ENCODE measurements around the gene PKDCC. TPM values are rescaled to one million over a fixed set of nuclear protein-coding genes. Genes with fewer than 3 reads are reported as not detected.
A peak's percentile ranks its signal among the peaks of the same experiment; 100 is the strongest.

Gene PKDCC
- total RNA-seq, 1 donor from 2014 or later = not detected

- DNase-seq (ENCODE audit: low spot score) = no peak
- H3K4me1 Mint-ChIP-seq (ENCODE audit: low read depth) = no peaks in the 10 kb centered on the region
- H3K27ac Mint-ChIP-seq = no peak overlapping the region
- H3K9me3 Mint-ChIP-seq = no peaks in the 10 kb centered on the region
- intact Hi-C loops (cut with micrococcal nuclease) = no loop called here
- peaks cover 63% of the 10 kb centered on the region for H3K27me3 Mint-ChIP-seq (ENCODE audit: insufficient read depth)
- peak overlapping the region; percentile 33 for H3K4me3 Mint-ChIP-seq
- no peaks in the 10 kb centered on the region for H3K36me3 Mint-ChIP-seq (ENCODE audit: low read depth)
Observed at GRCh38 chr2:42048299-42049220, 739 bp downstream of the PKDCC start.

GRCh38 chr2:42049221-42050009 is 1.6 kb downstream of the PKDCC start:
- intact Hi-C loops (cut with micrococcal nuclease) = no loop called here
- Mint-ChIP-seq H3K27me3 (ENCODE audit: insufficient read depth) (peaks cover 55% of the 10 kb centered on the region), H3K9me3 (no peaks in the 10 kb centered on the region), H3K27ac (no peak overlapping the region), H3K4me3 (peak overlapping the region; percentile 33), H3K36me3 (ENCODE audit: low read depth) (no peaks in the 10 kb centered on the region), H3K4me1 (ENCODE audit: low read depth) (no peaks in the 10 kb centered on the region)
- no peak for DNase-seq (ENCODE audit: low spot score)

GRCh38 chr2:42050010-42050702 is 2.3 kb downstream of the PKDCC start:
- Mint-ChIP-seq H3K36me3 (ENCODE audit: low read depth) (no peaks in the 10 kb centered on the region), H3K4me3 (no peak overlapping the region), H3K27me3 (ENCODE audit: insufficient read depth) (peaks cover 47% of the 10 kb centered on the region), H3K4me1 (ENCODE audit: low read depth) (no peaks in the 10 kb centered on the region), H3K27ac (no peak overlapping the region), H3K9me3 (no peaks in the 10 kb centered on the region)
- no peak for DNase-seq (ENCODE audit: low spot score)
- intact Hi-C loops (cut with micrococcal nuclease) = no loop called here

- no peak overlapping the region for H3K4me3 Mint-ChIP-seq
- H3K9me3 Mint-ChIP-seq = no peaks in the 10 kb centered on the region
- DNase-seq (ENCODE audit: low spot score) = no peak
- peaks cover 41% of the 10 kb centered on the region for H3K27me3 Mint-ChIP-seq (ENCODE audit: insufficient read depth)
- intact Hi-C loops (cut with micrococcal nuclease) = no loop called here
- no peak overlapping the region for H3K27ac Mint-ChIP-seq
- H3K4me1 Mint-ChIP-seq (ENCODE audit: low read depth) = no peaks in the 10 kb centered on the region
- H3K36me3 Mint-ChIP-seq (ENCODE audit: low read depth) = no peaks in the 10 kb centered on the region
Observed at GRCh38 chr2:42050703-42051542, 3.1 kb downstream of the PKDCC start.

- Mint-ChIP-seq H3K27me3 (ENCODE audit: insufficient read depth) (peaks cover 36% of the 10 kb centered on the region), H3K4me3 (no peak overlapping the region), H3K27ac (no peak overlapping the region), H3K36me3 (ENCODE audit: low read depth) (no peaks in the 10 kb centered on the region), H3K9me3 (no peaks in the 10 kb centered on the region), H3K4me1 (ENCODE audit: low read depth) (no peaks in the 10 kb centered on the region)
- DNase-seq (ENCODE audit: low spot score) = no peak
- intact Hi-C loops (cut with micrococcal nuclease) = no loop called here
Observed at GRCh38 chr2:42051543-42052235, 3.9 kb downstream of the PKDCC start.

- H3K9me3 Mint-ChIP-seq = no peaks in the 10 kb centered on the region
- H3K4me1 Mint-ChIP-seq (ENCODE audit: low read depth) = no peaks in the 10 kb centered on the region
- H3K4me3 Mint-ChIP-seq = no peak overlapping the region
- DNase-seq (ENCODE audit: low spot score) = no peak
- H3K27me3 Mint-ChIP-seq (ENCODE audit: insufficient read depth) = peaks cover 29% of the 10 kb centered on the region
- intact Hi-C loops (cut with micrococcal nuclease) = no loop called here
- no peaks in the 10 kb centered on the region for H3K36me3 Mint-ChIP-seq (ENCODE audit: low read depth)
- no peak overlapping the region for H3K27ac Mint-ChIP-seq
Observed at GRCh38 chr2:42052702-42053481, 5.1 kb downstream of the PKDCC start.

- no peak for DNase-seq (ENCODE audit: low spot score)
Observed at GRCh38 chr2:42053482-42053790, 5.6 kb downstream of the PKDCC start.

GRCh38 chr2:42053791-42054701 is 6.2 kb downstream of the PKDCC start:
- no peak for DNase-seq (ENCODE audit: low spot score)
- Mint-ChIP-seq H3K9me3 (no peaks in the 10 kb centered on the region), H3K27me3 (ENCODE audit: insufficient read depth) (peaks cover 22% of the 10 kb centered on the region), H3K27ac (no peak overlapping the region), H3K36me3 (ENCODE audit: low read depth) (no peaks in the 10 kb centered on the region), H3K4me1 (ENCODE audit: low read depth) (no peaks in the 10 kb centered on the region), H3K4me3 (no peak overlapping the region)
- intact Hi-C loops (cut with micrococcal nuclease) = no loop called here

More at GRCh38 chr2:42053482-42053790, 5.6 kb downstream of the PKDCC start:
- Mint-ChIP-seq H3K4me1 (ENCODE audit: low read depth) (no peaks in the 10 kb centered on the region), H3K4me3 (no peak overlapping the region), H3K9me3 (no peaks in the 10 kb centered on the region), H3K36me3 (ENCODE audit: low read depth) (no peaks in the 10 kb centered on the region), H3K27me3 (ENCODE audit: insufficient read depth) (peaks cover 28% of the 10 kb centered on the region), H3K27ac (no peak overlapping the region)
- intact Hi-C loops (cut with micrococcal nuclease) = no loop called here

- Mint-ChIP-seq H3K4me3 (no peak overlapping the region), H3K27ac (no peak overlapping the region), H3K36me3 (ENCODE audit: low read depth) (no peaks in the 10 kb centered on the region), H3K9me3 (no peaks in the 10 kb centered on the region), H3K27me3 (ENCODE audit: insufficient read depth) (peaks cover 17% of the 10 kb centered on the region), H3K4me1 (ENCODE audit: low read depth) (no peaks in the 10 kb centered on the region)
- intact Hi-C loops (cut with micrococcal nuclease) = no loop called here
- no peak for DNase-seq (ENCODE audit: low spot score)
Observed at GRCh38 chr2:42054714-42055430, 7.1 kb downstream of the PKDCC start.
